Mucosa of descending colon (tissue), 3 donors: ENCODE measurements around the gene COL4A2. TPM values are rescaled to one million over a fixed set of nuclear protein-coding genes. Genes with fewer than 3 reads are reported as not detected.
"Not testable (repeated sequence)": the region's sequence is repeated elsewhere in the genome, so short reads cannot be mapped to it uniquely, and the experiment has no call there.

Experiments used
- ATAC-seq: fragments of 200-7000 bp; cut with Tn5 transposase; one replicate; pipeline ENCODE4 v1.9.1; 2020; ENCODE audit warnings: mild to moderate bottlenecking, moderate library complexity
- DNase-seq, 3 donors: peaks; one replicate each; pipeline ENCODE4 v3.0.0-alpha.2; 2020
- H3K36me3 ChIP-seq: fragments of 200-600 bp; one replicate; pipeline ENCODE4 v1.8.0; 2021; ENCODE audit warnings: low read depth, mild to moderate bottlenecking
- H3K4me1 ChIP-seq: fragments of 200-600 bp; one replicate; pipeline ENCODE4 v1.8.0; 2021; ENCODE audit warnings: low read depth, mild to moderate bottlenecking
- H3K4me3 ChIP-seq: fragments of 200-600 bp; one replicate; pipeline ENCODE4 v1.8.0; 2021; ENCODE audit warnings: mild to moderate bottlenecking
- H3K9me3 ChIP-seq: fragments of 200-600 bp; one replicate; pipeline ENCODE4 v1.8.0; 2021; ENCODE audit warnings: mild to moderate bottlenecking
- intact Hi-C, 2 donors: fragments of 100-400 bp; cut with DNase I in 1 of 2; cut with micrococcal nuclease in 1 of 2; formaldehyde crosslinking; loops; one replicate each; pipeline versions ENCODE4 v1.11.0 to v1.11.1; 2022; cut with DNase I, micrococcal nuclease
- total RNA-seq, 3 donors: library from RNA; stranded (reverse); fragmentation: NEBNext Ultra II Directional in 2 of 3; extraction: Animal tissue kit (Norgen Biotek cat#: 25700) in 2 of 3; gene quantifications; one replicate each; pipeline versions ENCODE4 v1.2.1 to v1.2.4, GENCODE V29; 2021 to 2023
- TF ChIP-seq, protein P1 (sequence below): fragments of 200-600 bp; IDR thresholded peaks from one replicate; pipeline ENCODE4 v1.8.0; 2022; ENCODE audit warnings: antibody characterized with exemption, mild to moderate bottlenecking
- donor health status: DM: no; HTN: no; CAD: no; lungs with moderate emphysema.
- donor health status: DM: no; HTN: no; CAD: no.
- donor health status: DM: no; HTN: yes; CAD: no.

The COL4A2 gene
- total RNA-seq, 3 donors from 2014 or later: 33.5 to 389 (median 74.2) TPM

DNA sequence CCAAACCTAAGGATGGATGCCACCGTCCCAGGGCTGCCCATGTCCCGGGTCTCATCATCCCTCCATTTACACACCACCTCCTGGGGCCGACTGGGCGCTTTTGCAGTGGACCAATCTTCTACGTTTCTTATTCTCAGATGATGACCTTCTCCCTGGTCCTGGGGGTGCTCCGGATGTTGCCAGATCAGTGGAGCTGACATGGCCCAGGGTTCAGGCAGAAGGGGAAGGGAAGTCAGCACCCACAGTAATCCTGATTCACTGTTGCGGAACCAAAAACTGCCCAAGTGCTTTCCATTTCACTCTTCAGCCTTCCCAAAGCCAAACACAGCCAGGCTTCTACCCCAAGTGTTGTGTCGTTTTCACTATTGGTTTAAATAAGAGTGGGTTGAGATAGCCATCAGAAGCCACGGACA is 224.6 kb downstream of the COL4A2 start:
- H3K4me3 ChIP-seq: no peak overlapping the region
- ATAC-seq (no peak), DNase-seq (no peak)
- H3K36me3 ChIP-seq: no peaks in the 10 kb centered on the region
- H3K9me3 ChIP-seq: no peaks in the 10 kb centered on the region
- peaks cover 14% of the 10 kb centered on the region for H3K4me1 ChIP-seq
- intact Hi-C loops: no loop called here
- TF ChIP-seq, protein P1, sequence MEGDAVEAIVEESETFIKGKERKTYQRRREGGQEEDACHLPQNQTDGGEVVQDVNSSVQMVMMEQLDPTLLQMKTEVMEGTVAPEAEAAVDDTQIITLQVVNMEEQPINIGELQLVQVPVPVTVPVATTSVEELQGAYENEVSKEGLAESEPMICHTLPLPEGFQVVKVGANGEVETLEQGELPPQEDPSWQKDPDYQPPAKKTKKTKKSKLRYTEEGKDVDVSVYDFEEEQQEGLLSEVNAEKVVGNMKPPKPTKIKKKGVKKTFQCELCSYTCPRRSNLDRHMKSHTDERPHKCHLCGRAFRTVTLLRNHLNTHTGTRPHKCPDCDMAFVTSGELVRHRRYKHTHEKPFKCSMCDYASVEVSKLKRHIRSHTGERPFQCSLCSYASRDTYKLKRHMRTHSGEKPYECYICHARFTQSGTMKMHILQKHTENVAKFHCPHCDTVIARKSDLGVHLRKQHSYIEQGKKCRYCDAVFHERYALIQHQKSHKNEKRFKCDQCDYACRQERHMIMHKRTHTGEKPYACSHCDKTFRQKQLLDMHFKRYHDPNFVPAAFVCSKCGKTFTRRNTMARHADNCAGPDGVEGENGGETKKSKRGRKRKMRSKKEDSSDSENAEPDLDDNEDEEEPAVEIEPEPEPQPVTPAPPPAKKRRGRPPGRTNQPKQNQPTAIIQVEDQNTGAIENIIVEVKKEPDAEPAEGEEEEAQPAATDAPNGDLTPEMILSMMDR: no peak

DNA sequence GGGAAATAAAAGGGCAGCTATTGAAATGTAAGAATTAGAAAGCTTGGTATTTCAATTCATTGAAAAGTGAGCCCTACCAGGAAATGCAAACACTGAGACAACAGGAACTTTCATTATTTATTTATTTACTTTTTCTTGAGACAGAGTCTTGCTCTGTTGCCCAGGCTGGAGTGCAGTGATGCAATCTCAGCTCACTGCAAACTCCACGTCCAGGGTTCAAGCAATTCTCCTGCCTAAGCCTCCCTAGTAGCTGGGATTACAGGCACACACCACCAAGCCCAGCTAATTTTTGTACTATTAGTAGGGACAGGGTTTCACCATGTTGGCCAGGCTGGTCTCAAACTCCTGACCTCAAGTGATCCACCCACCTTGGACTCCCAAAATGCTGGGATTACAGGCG is 225.2 kb downstream of the COL4A2 start:
- intact Hi-C loops, DNase-seq, H3K4me3 ChIP-seq, ATAC-seq, H3K36me3 ChIP-seq, H3K9me3 ChIP-seq: not testable (repeated sequence)
- H3K4me1 ChIP-seq: peaks cover 13% of the 10 kb centered on the region

DNA sequence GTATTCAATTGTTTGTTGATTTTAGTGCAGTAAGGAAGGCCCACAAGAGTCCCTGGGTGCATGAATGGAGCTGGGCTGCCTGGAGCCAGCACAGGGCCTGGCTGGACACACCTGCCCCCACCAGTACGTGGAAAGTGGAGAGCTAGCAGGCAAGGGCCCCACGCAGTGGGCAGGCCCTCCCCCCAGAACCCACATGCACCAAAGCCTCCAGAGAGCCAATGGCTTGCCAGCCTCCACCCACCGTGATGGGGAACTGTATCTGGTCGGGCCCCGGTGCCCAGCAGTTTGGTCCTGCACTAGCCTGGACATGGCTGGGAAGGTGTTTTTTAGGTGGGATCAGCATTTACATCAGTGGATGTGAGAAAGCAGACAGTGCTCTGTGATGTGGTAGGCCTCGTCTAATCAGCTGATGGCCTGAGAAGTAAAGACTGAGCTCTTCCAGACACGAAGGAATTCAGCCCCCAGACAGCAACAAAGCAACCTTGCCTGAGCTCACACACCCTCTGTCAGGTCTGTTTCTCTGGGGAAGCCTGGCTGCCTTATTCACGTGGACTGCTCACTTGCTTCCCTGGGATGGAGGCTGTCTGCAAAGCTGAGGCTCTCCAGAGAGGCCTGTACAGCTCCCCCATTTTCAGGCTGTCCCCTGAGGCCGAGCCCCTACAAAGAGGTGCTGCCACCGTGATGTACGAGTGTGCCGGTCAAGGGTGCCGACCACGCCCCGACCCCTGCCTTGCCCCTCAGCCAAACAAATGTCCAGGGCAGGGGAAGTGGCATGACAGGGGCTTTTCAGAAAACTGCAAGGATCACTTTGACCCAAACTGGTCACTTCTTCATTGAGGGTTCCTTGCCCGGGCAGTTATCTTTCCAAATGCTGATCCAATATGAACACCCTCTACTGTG is 226.9 kb downstream of the COL4A2 start:
- no peaks in the 10 kb centered on the region for H3K36me3 ChIP-seq

DNA sequence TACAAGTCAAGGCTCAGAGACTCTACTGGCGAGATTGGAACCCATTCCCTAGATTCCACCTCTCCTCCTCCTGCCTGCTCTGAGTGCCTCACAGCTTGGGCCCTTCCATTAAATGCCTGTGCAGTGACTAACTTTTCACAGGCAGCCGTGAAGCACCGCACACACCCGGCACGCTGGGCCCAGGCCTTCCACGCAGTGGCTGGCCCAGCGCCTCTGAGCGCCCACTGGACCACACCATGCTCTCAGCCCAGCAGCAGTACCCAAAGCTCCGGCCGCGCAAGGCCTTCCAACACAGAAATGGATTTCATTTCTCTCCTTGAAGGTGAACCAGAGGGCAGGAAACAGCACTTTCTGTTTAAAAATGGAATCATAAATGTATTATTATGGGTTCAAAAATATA is 228.4 kb downstream of the COL4A2 start:
- peaks cover 14% of the 10 kb centered on the region for H3K4me1 ChIP-seq

More for the DNA sequence above, 226.9 kb downstream of the COL4A2 start:
- intact Hi-C loops: no loop called here
- ATAC-seq (no peak), DNase-seq (no peak)
- Histone ChIP-seq H3K4me3 (no peak overlapping the region), H3K4me1 (peaks cover 12% of the 10 kb centered on the region), H3K9me3 (no peaks in the 10 kb centered on the region)
- TF ChIP-seq, protein P1: no peak

DNA sequence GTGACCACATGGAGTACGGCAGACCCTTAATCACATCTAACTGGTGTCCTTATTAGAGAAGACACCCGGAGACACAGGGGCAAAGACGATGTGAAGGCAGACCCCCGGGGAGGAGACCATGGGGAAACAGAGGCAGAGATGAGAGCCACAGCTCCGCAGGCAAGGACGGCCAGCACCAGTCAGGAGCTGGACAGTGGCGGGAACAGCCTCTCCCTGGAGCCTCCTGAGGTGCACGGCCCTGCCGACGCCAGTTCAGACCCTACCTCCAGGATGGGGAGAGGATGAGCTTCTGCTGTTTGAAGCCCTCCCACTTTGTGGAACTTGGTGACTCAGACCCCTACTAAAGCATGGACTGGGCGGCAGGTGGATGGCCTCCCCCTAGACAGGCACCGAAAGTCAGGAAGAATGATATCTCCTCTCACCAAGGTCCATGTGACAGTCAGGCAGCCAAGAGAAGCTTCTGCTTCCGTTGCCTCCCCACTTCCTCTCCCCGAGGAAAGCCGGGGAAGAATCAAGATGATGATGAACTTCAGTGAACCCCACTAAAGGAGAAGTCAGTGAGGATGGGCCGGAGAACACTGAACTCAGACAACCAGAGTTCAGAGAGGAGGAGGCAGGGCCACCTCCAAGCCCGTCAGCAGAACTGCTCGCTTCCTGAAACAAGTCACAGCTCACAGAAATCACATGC is 229.1 kb downstream of the COL4A2 start:
- no peak overlapping the region for H3K4me3 ChIP-seq
- intact Hi-C loops: no loop called here
- peak; percentile 44 for ATAC-seq
- DNase-seq: no peak
- TF ChIP-seq, protein P1: no peak
- no peaks in the 10 kb centered on the region for H3K36me3 ChIP-seq
- H3K9me3 ChIP-seq: no peaks in the 10 kb centered on the region
- peaks cover 20% of the 10 kb centered on the region for H3K4me1 ChIP-seq

More for the DNA sequence above, 228.4 kb downstream of the COL4A2 start:
- Histone ChIP-seq H3K9me3 (no peaks in the 10 kb centered on the region), H3K4me3 (no peak overlapping the region), H3K36me3 (no peaks in the 10 kb centered on the region)
- DNase-seq (no peak), ATAC-seq (no peak)
- intact Hi-C loops: no loop called here
- TF ChIP-seq, protein P1: no peak

DNA sequence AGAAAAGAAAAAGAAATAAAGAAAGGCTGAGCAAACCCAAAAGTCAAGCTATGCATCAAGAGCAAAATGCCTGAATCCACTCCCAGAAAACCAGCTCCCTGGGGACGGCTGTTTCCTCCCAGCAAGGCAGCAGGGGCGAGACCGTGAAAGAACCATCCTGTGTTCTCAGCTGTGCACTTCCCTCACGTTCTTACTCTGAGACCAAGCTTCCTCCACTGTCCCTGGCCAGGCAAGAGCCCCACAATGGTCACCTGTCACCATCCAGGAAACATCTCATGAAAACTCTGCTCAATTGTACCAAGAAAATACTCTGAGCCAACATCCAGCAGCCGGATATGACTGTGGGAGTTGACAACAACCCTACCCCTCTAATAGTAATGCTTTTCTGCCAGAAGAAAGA is 231.5 kb downstream of the COL4A2 start:
- no peaks in the 10 kb centered on the region for H3K9me3 ChIP-seq
- ATAC-seq (peak; percentile 75), DNase-seq (no peak)
- H3K4me1 ChIP-seq: peaks cover 24% of the 10 kb centered on the region
- no peak overlapping the region for H3K4me3 ChIP-seq
- H3K36me3 ChIP-seq: no peaks in the 10 kb centered on the region
- intact Hi-C loops: no loop called here
- TF ChIP-seq, protein P1: no peak
